SU-DHL-6 (cell line): ENCODE measurements around the gene TNFRSF12A.

Experiments
- EZH2phosphoT487 ChIP-seq: fragments of 200-600 bp; sonication (generic), shearing (Covaris generic); conservative IDR thresholded peaks from 2 replicates; pipeline ENCODE4 v1.6.1; 2018; ENCODE audit warnings: mild to moderate bottlenecking, antibody characterized with exemption, low read length, moderate library complexity, mixed read lengths
- TF ChIP-seq, protein P1 (sequence below): fragments of 200-600 bp; sonication (generic); IDR thresholded peaks from one replicate; pipeline ENCODE4 v1.5.1; 2017; ENCODE audit warnings: antibody characterized with exemption, mild to moderate bottlenecking, low read length, moderate library complexity; ENCODE audit not compliant: insufficient read depth, poor library complexity, severe bottlenecking

GRCh38 chr16:3012246-3012645 is 7.9 kb upstream of the TNFRSF12A start:
- TF ChIP-seq, protein P1, sequence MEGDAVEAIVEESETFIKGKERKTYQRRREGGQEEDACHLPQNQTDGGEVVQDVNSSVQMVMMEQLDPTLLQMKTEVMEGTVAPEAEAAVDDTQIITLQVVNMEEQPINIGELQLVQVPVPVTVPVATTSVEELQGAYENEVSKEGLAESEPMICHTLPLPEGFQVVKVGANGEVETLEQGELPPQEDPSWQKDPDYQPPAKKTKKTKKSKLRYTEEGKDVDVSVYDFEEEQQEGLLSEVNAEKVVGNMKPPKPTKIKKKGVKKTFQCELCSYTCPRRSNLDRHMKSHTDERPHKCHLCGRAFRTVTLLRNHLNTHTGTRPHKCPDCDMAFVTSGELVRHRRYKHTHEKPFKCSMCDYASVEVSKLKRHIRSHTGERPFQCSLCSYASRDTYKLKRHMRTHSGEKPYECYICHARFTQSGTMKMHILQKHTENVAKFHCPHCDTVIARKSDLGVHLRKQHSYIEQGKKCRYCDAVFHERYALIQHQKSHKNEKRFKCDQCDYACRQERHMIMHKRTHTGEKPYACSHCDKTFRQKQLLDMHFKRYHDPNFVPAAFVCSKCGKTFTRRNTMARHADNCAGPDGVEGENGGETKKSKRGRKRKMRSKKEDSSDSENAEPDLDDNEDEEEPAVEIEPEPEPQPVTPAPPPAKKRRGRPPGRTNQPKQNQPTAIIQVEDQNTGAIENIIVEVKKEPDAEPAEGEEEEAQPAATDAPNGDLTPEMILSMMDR = no peak
- TF ChIP-seq EZH2phosphoT487 = no peak
